GM23338 (cell line): ENCODE results near the gene KRTAP16-1. TPM values are rescaled to one million over a fixed set of nuclear protein-coding genes. Genes with fewer than 3 reads are reported as not detected.
A peak's percentile ranks its signal among the peaks of the same experiment; 100 is the strongest.

ENCODE experiments used
- ATAC-seq: fragments of 200-7000 bp; cut with Tn5 transposase; 3 replicates; pipeline ENCODE4 v1.9.1; 2020
- DNase-seq: peaks from one replicate; pipeline ENCODE4 v3.0.0-alpha.2; 2015; ENCODE audit warnings: low spot score
- H2AFZ ChIP-seq: fragments of 200-600 bp; sonication (generic); 2 replicates; pipeline ENCODE4 v1.8.0; 2016; ENCODE audit warnings: antibody characterized with exemption, mild to moderate bottlenecking, moderate library complexity
- H3F3A ChIP-seq: fragments of 200-600 bp; sonication (generic); replicated peaks from 2 replicates; pipeline ENCODE4 v1.8.0; 2017; ENCODE audit warnings: antibody characterized with exemption, mixed run types, low read depth
- H3K27ac ChIP-seq: fragments of 200-600 bp; sonication (generic); 2 replicates; pipeline ENCODE4 v1.6.1; 2016; ENCODE audit warnings: low read depth
- H3K27me3 ChIP-seq: fragments of 200-600 bp; sonication (generic); 2 replicates; pipeline ENCODE4 v1.8.0; 2016; ENCODE audit warnings: mild to moderate bottlenecking, mixed run types, moderate library complexity; ENCODE audit not compliant: insufficient read depth
- H3K36me3 ChIP-seq: fragments of 200-600 bp; sonication (generic); 2 replicates; pipeline ENCODE4 v1.8.0; 2016; ENCODE audit warnings: mild to moderate bottlenecking; ENCODE audit not compliant: insufficient read depth
- H3K4me1 ChIP-seq: fragments of 200-600 bp; sonication (generic); 2 replicates; pipeline ENCODE4 v1.8.0; 2016; ENCODE audit warnings: mild to moderate bottlenecking, moderate library complexity; ENCODE audit not compliant: insufficient read depth
- H3K4me2 ChIP-seq: fragments of 200-600 bp; sonication (generic); 2 replicates; pipeline ENCODE4 v1.7.1; 2017; ENCODE audit warnings: mixed run types
- H3K4me3 ChIP-seq: fragments of 200-600 bp; sonication (generic); 2 replicates; pipeline ENCODE4 v1.6.1; 2016; ENCODE audit warnings: mixed run types
- H3K79me2 ChIP-seq: fragments of 200-600 bp; sonication (generic); replicated peaks from 2 replicates; pipeline ENCODE4 v1.8.0; 2017; ENCODE audit warnings: mild to moderate bottlenecking; ENCODE audit not compliant: insufficient read depth
- H3K9me2 ChIP-seq: fragments of 200-600 bp; sonication (generic); 2 replicates; pipeline ENCODE4 v1.8.0; 2017; ENCODE audit not compliant: insufficient read depth
- H4K20me1 ChIP-seq: fragments of 200-600 bp; sonication (generic); replicated peaks from 2 replicates; pipeline ENCODE4 v1.8.0; 2017; ENCODE audit warnings: mild to moderate bottlenecking; ENCODE audit not compliant: insufficient read depth
- H3K27ac Mint-ChIP-seq: 2 replicates; pipeline ENCODE4 v1.8.0; 2020; ENCODE audit warnings: inconsistent platforms, mild to moderate bottlenecking, moderate library complexity, mixed read lengths
- H3K27me3 Mint-ChIP-seq: 3 replicates; pipeline ENCODE4 v1.8.0; 2022; ENCODE audit warnings: low read depth, mild to moderate bottlenecking, moderate library complexity, mixed read lengths, inconsistent platforms; ENCODE audit not compliant: insufficient read depth, poor library complexity
- H3K36me3 Mint-ChIP-seq: 3 replicates; pipeline ENCODE4 v1.8.0; 2021; ENCODE audit warnings: low read depth, mild to moderate bottlenecking, inconsistent platforms, moderate library complexity, mixed read lengths
- H3K4me1 Mint-ChIP-seq: 3 replicates; pipeline ENCODE4 v1.8.0; 2020; ENCODE audit warnings: mild to moderate bottlenecking, inconsistent platforms, mixed read lengths
- H3K4me3 Mint-ChIP-seq: 3 replicates; pipeline ENCODE4 v1.8.0; 2021; ENCODE audit warnings: moderate library complexity, mild to moderate bottlenecking, inconsistent platforms, mixed read lengths
- H3K9me3 Mint-ChIP-seq: 3 replicates; pipeline ENCODE4 v1.8.0; 2020; ENCODE audit warnings: moderate library complexity, mild to moderate bottlenecking, inconsistent platforms, mixed read lengths
- CREB1 ChIP-seq: fragments of 250-450 bp; sonication (Bioruptor Pico); IDR thresholded peaks from 2 replicates; pipeline ENCODE4 v1.5.0; 2020; ENCODE audit warnings: low read depth, mild to moderate bottlenecking, moderate library complexity
- CTCF ChIP-seq, 2 experiments: fragments of 200-600 bp in 1 of 2; sonication (generic) in 1 of 2; conservative IDR thresholded peaks; 2 replicates each; pipeline versions ENCODE4 v1.5.1 to v1.6.1; 2016 to 2017; ENCODE audit warnings: antibody characterized with exemption in 2 of 2, low read depth in 2 of 2, mild to moderate bottlenecking in 2 of 2, moderate library complexity in 1 of 2
- REST ChIP-seq: IDR thresholded peaks from one replicate; pipeline ENCODE4 v1.6.1; 2018; ENCODE audit warnings: antibody characterized with exemption; ENCODE audit not compliant: unreplicated experiment
- ZNF331 ChIP-seq: fragments of 250-450 bp; sonication (Bioruptor Pico); IDR thresholded peaks from 2 replicates; pipeline ENCODE4 v1.5.0; 2020; ENCODE audit warnings: low read depth, mild to moderate bottlenecking, moderate library complexity
- ZNF462 ChIP-seq: fragments of 250-450 bp; sonication (Bioruptor Pico); IDR thresholded peaks from 2 replicates; pipeline ENCODE4 v1.5.0; 2020; ENCODE audit warnings: mild to moderate bottlenecking, moderate library complexity
- polyA plus RNA-seq: library from polyadenylated mRNA; unstranded; fragments of >200 nt; fragmentation: Nextera tagmentation; extraction: Ambion mirVana; gene quantifications from 2 replicates; pipeline ENCODE4 v1.2.1, GENCODE V29; 2016
- total RNA-seq: library from RNA; depleted of rRNA; stranded (reverse); fragments of >200 nt; shearing (Covaris generic); gene quantifications from 2 replicates; pipeline ENCODE4 v1.2.3, GENCODE V29; 2014

The KRTAP16-1 gene
- total and polyA plus RNA-seq, 2 experiments from 2014 or later: not detected

DNA sequence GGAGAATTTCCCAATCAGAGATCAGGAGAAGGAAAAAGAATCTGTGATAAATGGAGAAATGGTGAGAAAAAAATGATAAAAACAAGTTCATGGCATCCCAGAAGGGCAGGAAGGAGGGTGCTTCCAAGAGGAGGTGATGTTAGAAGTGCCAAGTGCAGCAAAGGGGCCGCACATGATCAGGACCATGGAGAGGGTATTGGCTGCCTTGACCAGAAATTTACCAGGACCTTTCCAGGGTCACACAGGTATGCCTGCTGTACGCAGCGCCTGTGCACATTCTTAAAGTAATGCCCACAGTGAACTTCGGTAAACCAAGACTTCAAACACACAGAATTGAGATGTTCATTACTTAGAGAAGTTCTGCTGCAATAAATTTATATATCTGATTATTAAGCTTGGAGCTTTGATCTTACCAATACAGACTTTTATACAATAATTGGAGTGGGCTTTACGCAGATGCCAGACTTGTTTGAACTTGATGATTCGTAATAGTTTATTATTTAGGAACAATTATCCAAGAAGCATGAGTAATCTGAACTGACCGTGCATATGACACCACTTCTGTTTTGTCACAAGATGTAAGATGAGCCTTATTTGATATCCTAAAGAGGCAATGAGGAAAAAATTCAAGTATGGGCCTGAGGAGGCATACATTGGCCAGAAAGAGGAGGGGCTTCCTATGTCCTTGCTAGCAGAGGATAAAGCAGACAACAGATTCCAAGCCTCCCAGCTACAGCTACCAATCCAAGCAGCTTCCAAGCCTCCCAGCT lies 43.7 kb upstream of the KRTAP16-1 start:
- Histone ChIP-seq H3F3A (no peaks in the 10 kb centered on the region), H3K27me3 (no peaks in the 10 kb centered on the region), H3K27ac (no peak overlapping the region), H3K4me2 (no peak overlapping the region), H3K36me3 (no peaks in the 10 kb centered on the region), H2AFZ (no peak overlapping the region), H4K20me1 (no peaks in the 10 kb centered on the region), H3K4me1 (no peaks in the 10 kb centered on the region), H3K9me2 (peaks cover 6% of the 10 kb centered on the region; the same call in 1 of the 2 replicates), H3K79me2 (no peaks in the 10 kb centered on the region), H3K4me3 (no peak overlapping the region)
- Mint-ChIP-seq H3K27me3 (peaks cover 3% of the 10 kb centered on the region), H3K4me3 (no peak overlapping the region), H3K9me3 (no peaks in the 10 kb centered on the region), H3K27ac (no peak overlapping the region), H3K4me1 (no peaks in the 10 kb centered on the region), H3K36me3 (no peaks in the 10 kb centered on the region)
- TF ChIP-seq REST: peak; percentile 71
- no peak for TF ChIP-seq ZNF331 (CRISPR knock-in tag)
- DNase-seq (peak; percentile 8), ATAC-seq (no peak; the same call in 2 of the 3 replicates)

DNA sequence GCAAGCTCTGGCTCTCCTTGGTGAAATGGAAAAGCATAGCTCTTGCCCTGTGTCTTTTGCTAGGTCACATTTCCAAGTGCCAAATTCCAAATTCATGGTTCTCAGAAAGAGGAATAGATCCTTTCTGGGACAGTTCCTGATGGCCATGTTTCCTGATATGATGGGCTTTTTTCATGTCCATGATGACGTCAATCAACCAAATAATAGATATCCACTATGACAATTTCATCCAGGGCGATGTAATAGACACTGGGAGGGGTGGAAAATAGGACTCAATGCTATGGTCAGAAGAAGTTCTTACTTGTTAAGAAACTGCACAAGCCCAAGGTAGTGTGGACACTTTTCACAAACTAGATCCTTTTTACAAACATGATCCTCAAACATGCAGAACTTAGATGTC lies 42.1 kb upstream of the KRTAP16-1 start:
- H3K27me3 ChIP-seq: no peaks in the 10 kb centered on the region
- no peak overlapping the region for H2AFZ ChIP-seq
- Mint-ChIP-seq H3K4me3 (no peak overlapping the region), H3K27ac (no peak overlapping the region), H3K36me3 (no peaks in the 10 kb centered on the region), H3K9me3 (no peaks in the 10 kb centered on the region), H3K4me1 (no peaks in the 10 kb centered on the region), H3K27me3 (peaks cover 2% of the 10 kb centered on the region)
- no peaks in the 10 kb centered on the region for H3K79me2 ChIP-seq
- 0 out of 2 replicates have a peak, but pooled peaks cover 4% of the 10 kb centered on the region for H4K20me1 ChIP-seq
- H3K4me3 ChIP-seq: no peak overlapping the region
- ATAC-seq (no peak), DNase-seq (no peak)
- no peaks in the 10 kb centered on the region for H3F3A ChIP-seq
- no peaks in the 10 kb centered on the region for H3K4me1 ChIP-seq
- H3K36me3 ChIP-seq: no peaks in the 10 kb centered on the region
- peaks cover 6% of the 10 kb centered on the region; the same call in 1 of the 2 replicates for H3K9me2 ChIP-seq
- no peak overlapping the region for H3K4me2 ChIP-seq
- H3K27ac ChIP-seq: no peak overlapping the region
- TF ChIP-seq ZNF462 (CRISPR knock-in tag) (no peak), CTCF (conservative IDR thresholded peaks at IDR 0.05; ENCODE audit: low read depth in 2 of 2) (no peak), CREB1 (CRISPR knock-in tag) (no peak)
